HUES6 (cell line): Measurements from ENCODE around the gene TPGS1.

Source experiments
- H3K27ac ChIP-seq: 2 replicates; pipeline ENCODE4 v1.7.0; 2013; ENCODE audit warnings: low read depth, mild to moderate bottlenecking, low read length, inconsistent platforms
- H3K27me3 ChIP-seq: 2 replicates; pipeline ENCODE4 v1.6.1; 2013; ENCODE audit warnings: low read length; ENCODE audit not compliant: control insufficient read depth, insufficient read depth
- H3K36me3 ChIP-seq: 2 replicates; pipeline ENCODE4 v1.6.1; 2013; ENCODE audit warnings: low read length; ENCODE audit not compliant: control insufficient read depth, insufficient read depth
- H3K4me1 ChIP-seq: 2 replicates; pipeline ENCODE4 v1.6.1; 2013; ENCODE audit warnings: low read length; ENCODE audit not compliant: control insufficient read depth, insufficient read depth
- H3K4me3 ChIP-seq: 2 replicates; pipeline ENCODE4 v1.5.1; 2013; ENCODE audit warnings: low read depth, low read length
- H3K9ac ChIP-seq: one replicate; pipeline ENCODE4 v1.6.1; 2013; ENCODE audit warnings: mild to moderate bottlenecking, low read length
- H3K9me3 ChIP-seq: 2 replicates; pipeline ENCODE4 v1.6.1; 2013; ENCODE audit warnings: low read depth, low read length; ENCODE audit not compliant: control insufficient read depth, insufficient read depth

Gene TPGS1

DNA sequence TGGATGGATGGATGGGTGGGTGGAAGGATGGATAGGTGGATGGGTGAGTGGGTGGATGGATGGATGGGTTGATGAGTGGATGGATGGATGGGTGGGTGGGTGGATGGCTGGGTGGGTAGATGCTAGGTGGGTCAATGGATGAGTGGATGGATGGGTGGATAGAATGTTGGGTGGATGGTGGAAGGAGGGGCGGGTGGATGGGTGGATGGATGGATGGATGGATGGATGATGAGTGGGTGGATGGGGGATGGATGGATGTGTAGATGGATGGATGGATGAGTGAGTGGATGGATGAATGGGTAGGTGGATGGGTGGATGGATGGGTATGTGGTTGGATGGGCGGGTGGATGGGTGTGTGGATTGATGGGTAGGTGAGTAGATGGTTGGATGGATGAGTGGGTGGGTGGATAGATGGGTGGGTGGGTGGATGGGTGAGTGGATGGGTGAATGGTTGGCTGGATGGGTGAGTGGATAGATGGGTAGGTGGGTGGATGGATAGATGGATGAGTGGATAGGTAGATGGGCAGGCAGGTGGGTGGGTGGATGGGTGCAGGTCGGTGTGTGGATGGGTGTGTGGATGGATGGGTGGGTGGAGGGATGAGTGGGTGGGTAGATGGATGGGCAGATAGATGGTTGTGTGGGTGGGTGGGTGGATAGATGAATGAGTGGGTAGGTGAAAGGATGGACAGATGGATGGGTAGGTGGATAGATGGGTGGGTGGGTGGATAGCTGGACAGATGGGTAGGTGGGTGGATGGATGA lies 42.1 kb upstream of the TPGS1 start:
- Histone ChIP-seq H3K36me3 (no peaks in the 10 kb centered on the region), H3K27me3 (peaks cover 13% of the 10 kb centered on the region), H3K4me3 (no peak overlapping the region), H3K4me1 (peaks cover 4% of the 10 kb centered on the region; the same call in 1 of the 2 replicates), H3K27ac (no peak overlapping the region), H3K9ac (no peak overlapping the region), H3K9me3 (no peaks in the 10 kb centered on the region)

DNA sequence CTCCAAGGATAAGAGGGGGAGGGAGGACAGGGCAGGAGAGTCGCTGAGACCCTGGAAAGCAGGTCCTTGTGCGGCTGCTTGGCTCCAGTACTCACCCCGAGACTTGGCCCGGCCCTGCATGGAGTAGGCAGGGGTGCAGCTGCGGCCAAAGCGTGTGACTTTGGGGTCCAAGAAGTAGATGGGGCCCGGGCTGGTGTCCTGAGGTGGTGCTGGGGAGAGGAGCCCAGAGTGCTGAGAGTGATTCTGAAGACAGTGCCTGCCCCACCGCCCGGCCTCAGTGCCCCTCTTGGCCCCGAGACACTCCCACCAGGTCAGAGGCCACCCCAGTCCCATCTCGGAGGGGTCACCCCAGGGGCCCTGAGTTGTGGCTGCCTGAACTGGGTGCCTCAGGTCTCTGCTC lies 39.7 kb upstream of the TPGS1 start:
- Histone ChIP-seq H3K4me1 (no peaks in the 10 kb centered on the region), H3K36me3 (no peaks in the 10 kb centered on the region), H3K9ac (no peak overlapping the region), H3K9me3 (no peaks in the 10 kb centered on the region), H3K4me3 (no peak overlapping the region), H3K27me3 (peaks cover 3% of the 10 kb centered on the region), H3K27ac (no peak overlapping the region)

DNA sequence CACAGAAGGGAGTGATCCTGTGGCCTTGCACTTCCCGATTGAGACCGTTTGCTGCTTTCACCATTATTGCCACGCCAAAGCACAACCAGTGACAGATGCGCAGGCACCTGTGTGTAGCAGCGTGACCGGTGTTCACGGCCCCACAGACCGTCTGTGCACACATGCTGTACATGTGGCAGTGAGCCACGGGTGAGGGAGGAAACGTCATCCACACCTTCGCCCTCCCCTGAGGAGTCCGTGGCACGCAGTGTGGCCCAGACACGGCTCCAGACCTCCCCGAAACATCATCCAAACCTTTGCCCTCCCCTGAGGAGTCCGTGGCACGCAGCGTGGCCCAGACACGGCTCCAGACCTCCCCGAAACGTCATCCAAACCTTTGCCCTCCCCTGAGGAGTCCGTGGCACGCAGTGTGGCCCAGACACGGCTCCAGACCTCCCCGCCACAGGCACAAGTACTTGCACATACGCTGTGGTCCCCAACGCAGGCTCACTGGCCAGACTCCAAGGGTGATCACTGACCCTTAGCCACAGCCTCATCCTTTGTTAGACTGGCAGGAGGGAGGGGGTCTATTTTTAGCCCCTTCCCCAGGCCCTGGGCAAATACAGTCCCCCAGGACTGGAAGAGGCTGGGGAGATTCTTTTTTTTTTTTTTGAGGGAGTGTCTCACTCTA lies 38.6 kb upstream of the TPGS1 start:
- no peaks in the 10 kb centered on the region for H3K9me3 ChIP-seq

DNA sequence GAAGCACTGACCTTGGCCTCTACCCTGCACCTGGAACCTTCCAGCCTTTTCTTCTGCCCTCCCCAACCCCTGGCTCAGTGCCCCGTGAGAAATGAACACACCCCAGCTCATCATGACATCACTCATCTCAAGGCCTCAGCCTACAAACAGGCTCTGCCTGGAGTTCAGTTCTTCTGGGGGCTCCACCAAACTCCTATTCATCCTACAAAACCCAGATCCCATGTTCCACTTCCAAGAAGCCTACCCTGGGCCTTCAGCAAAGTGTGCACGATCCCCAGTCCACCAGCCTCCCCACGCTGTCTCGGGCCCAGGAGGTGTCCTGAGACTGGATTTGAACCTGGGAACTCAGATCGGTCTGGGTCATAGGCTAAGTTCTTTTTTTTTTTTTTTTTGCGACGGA lies 37.5 kb upstream of the TPGS1 start:
- no peaks in the 10 kb centered on the region for H3K27me3 ChIP-seq
- no peaks in the 10 kb centered on the region for H3K36me3 ChIP-seq
- peaks cover 7% of the 10 kb centered on the region; the same call in 1 of the 2 replicates for H3K4me1 ChIP-seq
- H3K27ac ChIP-seq = no peak overlapping the region
- no peak overlapping the region for H3K9ac ChIP-seq
- no peaks in the 10 kb centered on the region for H3K9me3 ChIP-seq
- no peak overlapping the region for H3K4me3 ChIP-seq

More for the DNA sequence above, 38.6 kb upstream of the TPGS1 start:
- Histone ChIP-seq H3K4me1 (no peaks in the 10 kb centered on the region), H3K9ac (no peak overlapping the region), H3K27me3 (no peaks in the 10 kb centered on the region), H3K27ac (no peak overlapping the region), H3K4me3 (no peak overlapping the region), H3K36me3 (no peaks in the 10 kb centered on the region)

DNA sequence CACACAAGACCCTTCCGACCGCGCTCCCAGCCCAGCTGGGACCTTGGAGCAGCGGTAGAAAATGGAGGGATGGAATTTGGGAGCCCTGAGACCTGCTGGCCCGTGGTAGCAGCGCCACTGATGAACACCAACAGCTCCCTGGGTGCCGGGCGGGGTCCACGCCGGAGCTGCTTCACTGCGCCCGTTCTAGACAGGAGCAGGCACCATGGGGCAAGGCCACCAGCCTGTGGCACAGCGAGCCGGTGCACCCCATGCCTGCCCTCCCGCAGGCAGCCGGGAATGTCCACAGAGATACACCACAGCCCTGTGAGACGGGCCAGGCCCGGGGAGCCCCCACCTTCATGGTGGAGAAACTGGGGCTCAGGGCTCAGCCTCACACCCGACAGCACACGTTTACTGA lies 36.6 kb upstream of the TPGS1 start:
- H3K9ac ChIP-seq = no peak overlapping the region
- peaks cover 7% of the 10 kb centered on the region; the same call in 1 of the 2 replicates for H3K4me1 ChIP-seq
- H3K4me3 ChIP-seq = no peak overlapping the region
- H3K9me3 ChIP-seq = no peaks in the 10 kb centered on the region
- H3K36me3 ChIP-seq = no peaks in the 10 kb centered on the region
- no peaks in the 10 kb centered on the region for H3K27me3 ChIP-seq
- no peak overlapping the region for H3K27ac ChIP-seq

DNA sequence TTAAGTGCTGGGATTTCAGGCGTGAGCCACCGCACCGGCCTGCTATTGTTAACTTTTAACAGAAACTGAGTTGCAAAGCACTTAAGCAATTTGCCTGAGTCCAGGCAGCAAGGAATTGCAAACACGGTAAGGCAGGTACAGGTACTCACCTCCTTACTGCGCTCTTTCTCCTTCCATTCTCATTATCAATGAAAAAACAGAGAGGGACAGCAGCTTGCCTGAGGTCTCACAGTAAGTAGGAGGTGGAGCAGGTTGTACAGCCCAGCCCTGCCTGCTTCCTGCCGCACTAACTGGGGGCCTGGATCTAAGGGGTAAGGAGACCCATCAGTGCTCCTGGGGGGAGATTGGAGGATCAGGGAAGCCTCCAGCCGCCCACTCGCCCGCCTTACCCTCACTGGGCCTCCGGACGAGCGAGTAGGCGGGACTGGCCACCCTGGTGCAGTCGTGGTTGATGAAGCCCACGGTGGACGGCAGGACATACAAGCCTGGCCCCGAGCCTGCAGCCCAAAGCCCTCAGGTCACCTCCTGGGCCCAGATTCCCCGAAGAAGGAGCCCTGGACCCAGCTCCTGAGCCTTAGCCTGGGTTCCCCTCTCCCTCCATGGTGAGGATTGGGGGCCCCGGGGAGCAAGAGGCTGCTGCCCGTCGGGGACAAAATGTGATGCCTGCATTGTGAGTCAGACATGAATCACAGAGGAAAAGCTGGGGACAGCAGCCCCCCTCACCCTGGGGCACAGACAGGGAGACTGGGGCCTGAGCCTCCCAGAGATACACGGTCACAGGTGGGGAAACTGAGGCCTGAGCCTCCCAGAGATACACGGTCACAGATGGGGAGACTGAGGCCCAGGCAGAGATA lies 35.1 kb upstream of the TPGS1 start:
- H3K4me1 ChIP-seq = peaks cover 7% of the 10 kb centered on the region; the same call in 1 of the 2 replicates
- no peaks in the 10 kb centered on the region for H3K27me3 ChIP-seq
- H3K9ac ChIP-seq = no peak overlapping the region

DNA sequence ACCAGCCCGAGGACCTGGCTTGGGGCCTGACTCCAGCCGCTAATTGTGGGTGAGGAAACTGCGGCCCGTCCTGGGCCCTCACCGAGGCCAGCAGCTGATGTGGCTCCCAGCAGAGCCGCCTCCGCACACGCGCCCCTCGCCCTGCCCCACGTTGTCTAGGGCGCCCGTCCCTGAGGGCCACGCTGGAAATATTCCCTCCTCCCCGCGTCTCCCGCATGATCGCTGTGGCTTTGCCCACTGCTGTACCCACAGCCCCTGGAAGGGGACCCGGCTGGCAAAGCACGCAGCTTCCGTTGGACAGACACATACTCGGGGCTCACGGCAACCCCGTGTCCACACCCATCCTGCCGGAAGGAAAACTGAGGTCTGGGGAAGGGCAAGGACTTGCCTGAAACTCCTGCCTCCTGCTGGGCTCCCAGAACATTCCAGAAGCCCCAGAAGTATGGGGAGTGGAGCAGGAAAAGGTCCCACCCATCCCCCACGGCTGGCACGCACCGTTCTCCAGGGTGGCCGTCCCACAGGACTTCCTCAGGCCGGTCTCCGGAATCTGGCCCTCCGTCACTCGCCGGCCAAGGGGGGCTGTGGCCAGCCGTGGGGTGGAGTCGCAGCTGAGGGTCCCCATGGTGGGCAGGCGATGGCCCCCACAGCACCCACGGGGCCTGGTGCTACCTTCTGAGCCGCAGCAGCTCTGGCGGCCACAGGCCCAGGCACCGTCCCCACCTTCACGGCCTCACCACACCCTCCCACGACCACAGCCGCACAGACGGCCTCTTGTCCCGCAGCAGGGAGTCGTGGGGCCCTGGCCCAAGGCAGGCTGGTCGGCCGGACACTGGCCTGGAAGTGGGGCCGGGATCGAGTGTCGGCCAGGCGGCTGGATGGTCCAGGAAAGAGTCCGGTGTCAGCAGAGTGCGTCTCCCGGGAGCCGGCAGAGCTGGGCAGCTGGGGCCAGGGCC lies 32.9 kb upstream of the TPGS1 start:
- Histone ChIP-seq H3K36me3 (no peaks in the 10 kb centered on the region), H3K4me1 (peaks cover 17% of the 10 kb centered on the region), H3K4me3 (no peak overlapping the region), H3K27ac (no peak overlapping the region), H3K9me3 (no peaks in the 10 kb centered on the region), H3K9ac (no peak overlapping the region), H3K27me3 (no peaks in the 10 kb centered on the region)

More for the DNA sequence above, 35.1 kb upstream of the TPGS1 start:
- H3K36me3 ChIP-seq = no peaks in the 10 kb centered on the region
- no peak overlapping the region for H3K27ac ChIP-seq
- H3K9me3 ChIP-seq = no peaks in the 10 kb centered on the region
- H3K4me3 ChIP-seq = no peak overlapping the region

DNA sequence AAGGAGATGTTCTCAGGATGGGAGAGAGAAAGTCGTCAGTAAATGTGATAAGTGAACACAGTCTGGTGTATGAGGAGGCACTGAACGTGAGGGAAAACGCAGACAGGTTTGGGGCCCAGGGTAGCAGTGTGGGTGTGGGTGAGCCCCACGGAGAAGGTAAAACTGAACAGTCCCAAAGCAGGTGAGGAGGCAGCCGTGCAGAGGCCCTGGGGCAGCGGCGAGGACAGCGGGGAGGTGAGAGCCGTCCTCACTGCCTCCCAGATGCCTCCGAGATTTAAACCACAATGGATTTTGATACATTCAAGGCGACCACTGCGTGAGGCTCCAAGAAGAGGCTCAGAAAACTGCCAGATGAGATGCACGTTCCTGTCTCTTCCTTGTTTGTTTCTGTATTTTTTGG lies 31.9 kb upstream of the TPGS1 start:
- H3K36me3 ChIP-seq = no peaks in the 10 kb centered on the region
- no peaks in the 10 kb centered on the region for H3K27me3 ChIP-seq
- H3K4me1 ChIP-seq = peaks cover 17% of the 10 kb centered on the region
- no peak overlapping the region for H3K27ac ChIP-seq
- H3K9me3 ChIP-seq = peaks cover 2% of the 10 kb centered on the region; the same call in 1 of the 2 replicates
- no peak overlapping the region for H3K9ac ChIP-seq
- no peak overlapping the region for H3K4me3 ChIP-seq

DNA sequence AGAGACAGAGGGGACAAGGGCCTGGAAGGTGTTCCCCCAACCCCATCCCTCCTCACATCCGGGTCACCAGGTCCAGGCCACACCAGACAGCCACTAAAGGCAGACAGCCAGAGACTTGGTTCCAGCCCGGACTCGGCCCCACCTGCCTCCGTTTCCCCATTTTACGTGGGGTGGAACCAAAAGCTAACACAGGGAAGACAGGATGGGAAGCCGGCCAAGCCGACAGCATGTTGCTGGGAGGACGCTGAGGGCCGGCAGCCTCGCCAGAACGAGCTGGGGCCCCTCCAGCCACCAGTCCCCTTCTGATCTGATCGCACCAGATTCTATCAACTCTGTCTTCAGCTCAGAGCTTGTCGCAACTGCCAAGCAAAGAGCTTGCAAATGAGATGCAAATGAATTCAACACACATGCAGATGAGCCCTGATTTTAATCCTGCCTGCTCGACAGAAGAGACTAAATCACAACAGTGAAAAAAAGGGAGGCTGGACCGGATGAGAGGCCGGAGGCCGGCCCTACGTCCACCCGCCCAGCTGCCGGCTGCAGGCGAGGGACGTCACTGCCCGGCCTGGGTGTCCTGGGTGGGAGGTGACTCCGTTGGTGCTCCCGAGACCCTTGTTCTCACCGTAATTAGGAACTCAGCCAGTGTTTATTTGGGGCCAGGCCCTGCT lies 28.9 kb upstream of the TPGS1 start:
- peaks cover 14% of the 10 kb centered on the region for H3K9me3 ChIP-seq
- H3K27me3 ChIP-seq = no peaks in the 10 kb centered on the region
- peaks cover 17% of the 10 kb centered on the region for H3K4me1 ChIP-seq
- no peak overlapping the region for H3K9ac ChIP-seq
- no peak overlapping the region for H3K4me3 ChIP-seq
- H3K36me3 ChIP-seq = no peaks in the 10 kb centered on the region
- no peak overlapping the region for H3K27ac ChIP-seq

DNA sequence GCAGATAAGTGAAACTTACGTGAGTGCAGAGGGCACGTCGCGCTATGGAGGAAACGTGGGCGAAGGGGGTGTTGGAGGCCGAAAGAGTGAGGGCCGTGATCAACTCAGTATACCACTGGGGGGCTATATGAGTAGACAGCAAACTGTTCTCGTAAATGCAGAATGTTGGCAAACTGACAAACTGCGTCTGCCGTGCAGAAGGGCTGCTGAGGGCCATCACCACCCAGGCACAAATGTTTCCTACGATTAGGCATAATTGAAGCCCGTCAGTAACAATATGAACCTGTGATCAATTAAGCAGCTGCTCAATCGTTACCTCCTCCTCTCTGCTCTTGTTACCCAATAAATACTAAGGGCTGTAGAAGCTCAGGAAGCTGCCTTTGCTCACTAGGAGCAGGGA lies 28.3 kb upstream of the TPGS1 start:
- peaks cover 17% of the 10 kb centered on the region for H3K4me1 ChIP-seq
- no peak overlapping the region for H3K9ac ChIP-seq
- no peaks in the 10 kb centered on the region for H3K36me3 ChIP-seq
- no peaks in the 10 kb centered on the region for H3K27me3 ChIP-seq
- H3K9me3 ChIP-seq = peaks cover 14% of the 10 kb centered on the region
- no peak overlapping the region for H3K27ac ChIP-seq
- H3K4me3 ChIP-seq = no peak overlapping the region
